Colonic mucosa (tissue), 2 donors: ENCODE results near the gene RBM23. TPM values are rescaled to one million over a fixed set of nuclear protein-coding genes. Genes with fewer than 3 reads are reported as not detected.

ENCODE experiments used
- total RNA-seq, 2 donors: library from RNA; stranded (reverse); fragmentation: NEBNext Ultra II Directional in 1 of 2; extraction: Animal tissue kit (Norgen Biotek cat#: 25700) in 1 of 2; gene quantifications; one replicate each; pipeline ENCODE4 v1.2.1, GENCODE V29; 2021
- donor health status: DM: no; HTN: no; CAD: no.
- donor health status: DM: no; HTN: no; CAD: no.

Gene RBM23
- total RNA-seq, 2 donors from 2014 or later = 66.8 to 67.7 TPM

Other genes starting within 250 kb of the RBM23 start
- 100 to 1,000 TPM; 110 to 115 TPM for gene OXA1L, start 152.5 kb downstream of the RBM23 start, total RNA-seq
- 1 to 10 TPM; 2.7 to 7.0 TPM for gene SLC7A7, start 103.7 kb downstream of the RBM23 start, total RNA-seq
- 100 to 1,000 TPM in 1 of 2 donors, 10 to 100 TPM in 1; 79.1 to 156 TPM for gene MRPL52, start 89.3 kb downstream of the RBM23 start, total RNA-seq
- 10 to 100 TPM; 59.1 to 82.8 TPM for gene MMP14, start 82.6 kb downstream of the RBM23 start, total RNA-seq
- 100 to 1,000 TPM; 204 to 222 TPM for gene LRP10, start 47.4 kb downstream of the RBM23 start, total RNA-seq
- gene REM2, start 35.9 kb downstream of the RBM23 start, total RNA-seq = under 1 TPM; 0.24 to 0.30 TPM
- gene PRMT5, start 10.2 kb upstream of the RBM23 start, total RNA-seq = 10 to 100 TPM; 39.3 to 86.4 TPM
- gene HAUS4, start 37.9 kb upstream of the RBM23 start, total RNA-seq = 10 to 100 TPM; 36.6 to 54.1 TPM
- gene AJUBA, start 63.4 kb upstream of the RBM23 start, total RNA-seq = 1 to 10 TPM; 4.1 to 6.7 TPM
- gene C14orf93, start 91.0 kb upstream of the RBM23 start, total RNA-seq = 10 to 100 TPM in 1 of 2 donors, 1 to 10 TPM in 1; 8.8 to 14.5 TPM
- gene PSMB5, start 115.8 kb upstream of the RBM23 start, total RNA-seq = 100 to 1,000 TPM in 1 of 2 donors, 10 to 100 TPM in 1; 99.7 to 137 TPM
- not detected for gene PSMB11, start 123.1 kb upstream of the RBM23 start, total RNA-seq
- 10 to 100 TPM in 1 of 2 donors, 1 to 10 TPM in 1; 4.4 to 11.4 TPM for gene CDH24, start 138.4 kb upstream of the RBM23 start, total RNA-seq
- 100 to 1,000 TPM in 1 of 2 donors, 10 to 100 TPM in 1; 99.4 to 154 TPM for gene ACIN1, start 176.0 kb upstream of the RBM23 start, total RNA-seq
- 10 to 100 TPM; 56.2 to 59.2 TPM for gene C14orf119, start 176.4 kb upstream of the RBM23 start, total RNA-seq
- not detected for gene CIROP, start 185.8 kb upstream of the RBM23 start, total RNA-seq
- not detected for gene CEBPE, start 200.1 kb upstream of the RBM23 start, total RNA-seq